GM12873 (cell line): Measurements from ENCODE around the gene ATP9A.
A peak's percentile ranks its signal among the peaks of the same experiment; 100 is the strongest.

ENCODE experiments used
- CTCF ChIP-seq: IDR thresholded peaks from 2 replicates; pipeline ENCODE4 v1.5.1; 2012; ENCODE audit warnings: low read depth, mild to moderate bottlenecking, moderate library complexity, low read length, control low read depth; ENCODE audit not compliant: insufficient read depth; ENCODE audit errors: missing control alignments

Gene ATP9A

GRCh38 chr20:51804754-51805153, 36.6 kb upstream of the ATP9A start:
- no peak for TF ChIP-seq CTCF

- TF ChIP-seq CTCF: no peak
Observed at GRCh38 chr20:51803148-51803854, 35.1 kb upstream of the ATP9A start.

- TF ChIP-seq CTCF: no peak
Observed at GRCh38 chr20:51802170-51802751, 34.1 kb upstream of the ATP9A start, which contains the start of gene SALL4. Gene SALL4 (minus strand): TSS chr20:51802521. CDS start chr20:51802408, 113 bp downstream.

GRCh38 chr20:51801823-51802123, 33.6 kb upstream of the ATP9A start:
- TF ChIP-seq CTCF: no peak

GRCh38 chr20:51801122-51801822, 33.1 kb upstream of the ATP9A start:
- TF ChIP-seq CTCF: no peak

- TF ChIP-seq CTCF: no peak
Observed at GRCh38 chr20:51800872-51801121, 32.6 kb upstream of the ATP9A start.

- peak; percentile 90 for TF ChIP-seq CTCF
Observed at GRCh38 chr20:51800060-51800871, 32.1 kb upstream of the ATP9A start.
